Neural cell (in vitro differentiated cells): Measurements from ENCODE around the gene OOEP. TPM values are rescaled to one million over a fixed set of nuclear protein-coding genes. Genes with fewer than 3 reads are reported as not detected.

Source experiments
- H2AFZ ChIP-seq: fragments of 200-600, 300-800 bp; sonication (generic), shearing (Covaris generic); 2 replicates; pipeline ENCODE4 v1.6.0; 2014; ENCODE audit warnings: low read depth, mild to moderate bottlenecking, antibody characterized with exemption, low read length, moderate library complexity
- H3F3A ChIP-seq: fragments of 200-600 bp; shearing (Covaris generic); 2 replicates; pipeline ENCODE4 v1.6.1; 2016; ENCODE audit warnings: mild to moderate bottlenecking, moderate library complexity, mixed read lengths, antibody characterized with exemption, low read length; ENCODE audit not compliant: insufficient read depth, poor library complexity, severe bottlenecking
- H3K27ac ChIP-seq: fragments of 200-600, 300-800 bp; sonication (generic), shearing (Covaris generic); 2 replicates; pipeline ENCODE4 v1.5.1; 2014; ENCODE audit warnings: mild to moderate bottlenecking, low read length, moderate library complexity
- H3K27me3 ChIP-seq: fragments of 300-800, 200-600 bp; sonication (generic), shearing (Covaris generic); 2 replicates; pipeline ENCODE4 v1.6.0; 2014; ENCODE audit warnings: mild to moderate bottlenecking, low read depth, low read length, moderate library complexity; ENCODE audit not compliant: insufficient read depth
- H3K36me3 ChIP-seq: fragments of 300-800, 200-600 bp; sonication (generic), shearing (Covaris generic); 2 replicates; pipeline ENCODE4 v1.5.1; 2014; ENCODE audit warnings: mild to moderate bottlenecking, antibody characterized with exemption, low read length, moderate library complexity; ENCODE audit not compliant: insufficient read depth
- H3K4me2 ChIP-seq: fragments of 300-800, 200-600 bp; sonication (generic), shearing (Covaris generic); 2 replicates; pipeline ENCODE4 v1.6.0; 2014; ENCODE audit warnings: mild to moderate bottlenecking, low read length
- H3K4me3 ChIP-seq: fragments of 300-800, 200-600 bp; sonication (generic), shearing (Covaris generic); 2 replicates; pipeline ENCODE4 v1.5.1; 2014; ENCODE audit warnings: mild to moderate bottlenecking, low read length, moderate library complexity
- H3K79me2 ChIP-seq: fragments of 200-600 bp; shearing (Covaris generic); replicated peaks from 2 replicates; pipeline ENCODE4 v1.6.0; 2014; ENCODE audit warnings: mild to moderate bottlenecking, low read length, moderate library complexity; ENCODE audit not compliant: insufficient read depth
- H3K9ac ChIP-seq: fragments of 300-800, 200-600 bp; sonication (generic), shearing (Covaris generic); 2 replicates; pipeline ENCODE4 v1.6.1; 2016; ENCODE audit warnings: mild to moderate bottlenecking, low read length, mixed read lengths
- H3K9me2 ChIP-seq: fragments of 200-600 bp; shearing (Covaris generic); 2 replicates; pipeline ENCODE4 v1.6.1; 2016; ENCODE audit warnings: mild to moderate bottlenecking, low read length, mixed read lengths; ENCODE audit not compliant: insufficient read depth
- H3K9me3 ChIP-seq: fragments of 200-600, 300-800 bp; sonication (generic), shearing (Covaris generic); 2 replicates; pipeline ENCODE4 v1.6.1; 2016; ENCODE audit warnings: mild to moderate bottlenecking, mixed run types, low read length, moderate library complexity, mixed read lengths
- H4K20me1 ChIP-seq: fragments of 200-600 bp; shearing (Covaris generic); 2 replicates; pipeline ENCODE4 v1.6.1; 2016; ENCODE audit warnings: mild to moderate bottlenecking, mixed run types; ENCODE audit not compliant: insufficient read depth
- EP300 ChIP-seq: fragments of 450-650 bp; conservative IDR thresholded peaks from 2 replicates; pipeline ENCODE4 v1.6.1; 2014; ENCODE audit warnings: antibody characterized with exemption, mild to moderate bottlenecking, moderate library complexity; ENCODE audit not compliant: poor library complexity, severe bottlenecking
- EZH2 ChIP-seq: fragments of 200-600, 300-800 bp; shearing (Covaris generic), sonication (generic); IDR thresholded peaks from 2 replicates; pipeline ENCODE4 v1.6.1; 2014; ENCODE audit warnings: antibody characterized with exemption, low read length, borderline replicate concordance, mild to moderate bottlenecking; ENCODE audit not compliant: insufficient read depth, poor library complexity, severe bottlenecking
- MXI1 ChIP-seq: fragments of 450-650 bp; conservative IDR thresholded peaks from 2 replicates; pipeline ENCODE4 v1.6.1; 2014; ENCODE audit warnings: antibody characterized with exemption, mild to moderate bottlenecking; ENCODE audit not compliant: poor library complexity, severe bottlenecking
- POLR2AphosphoS5 ChIP-seq: IDR thresholded peaks from 2 replicates; pipeline ENCODE4 v1.6.1; 2012
- RAD21 ChIP-seq: fragments of 450-650 bp; conservative IDR thresholded peaks from 2 replicates; pipeline ENCODE4 v1.6.1; 2014; ENCODE audit warnings: antibody characterized with exemption, mild to moderate bottlenecking, moderate library complexity
- SMC3 ChIP-seq: fragments of 450-650 bp; conservative IDR thresholded peaks from 2 replicates; pipeline ENCODE4 v1.6.1; 2014; ENCODE audit warnings: antibody characterized with exemption, mild to moderate bottlenecking, moderate library complexity; ENCODE audit not compliant: poor library complexity
- TAF1 ChIP-seq: IDR thresholded peaks from 2 replicates; pipeline ENCODE4 v1.6.1; 2012; ENCODE audit warnings: low read depth
- polyA plus RNA-seq: library from polyadenylated mRNA; depleted of rRNA; stranded (reverse); fragments of >200 nt; gene quantifications from 2 replicates; pipeline ENCODE4 v1.2.3, GENCODE V29; 2014
- TF ChIP-seq, protein P1 (sequence below): IDR thresholded peaks from 2 replicates; pipeline ENCODE4 v1.6.1; 2012; ENCODE audit warnings: borderline replicate concordance

Gene OOEP
- polyA plus RNA-seq, 1 donor from 2014 or later = not detected

DNA sequence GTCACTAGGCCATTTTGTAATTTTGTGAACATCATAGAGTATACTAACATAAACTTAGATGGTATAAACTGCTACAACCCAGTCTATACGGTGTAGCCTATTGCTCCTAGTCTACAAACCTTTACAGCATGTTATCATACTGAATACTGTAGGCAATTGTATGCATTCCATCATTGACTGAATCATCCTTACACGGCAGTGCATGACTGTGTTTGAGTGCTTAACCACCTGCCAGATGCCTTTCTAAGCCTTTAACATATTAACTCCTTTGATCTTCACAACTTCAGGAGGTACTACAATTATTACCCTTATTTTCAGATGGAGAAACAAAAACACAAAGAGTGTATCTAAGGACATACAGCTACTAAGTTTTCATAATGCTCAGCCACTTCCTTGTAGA lies 29.6 kb downstream of the OOEP start:
- Histone ChIP-seq H3F3A (no peaks in the 10 kb centered on the region), H3K4me3 (no peak overlapping the region), H2AFZ (no peak overlapping the region), H4K20me1 (no peaks in the 10 kb centered on the region), H3K79me2 (no peaks in the 10 kb centered on the region), H3K9me2 (no peaks in the 10 kb centered on the region), H3K9ac (no peak overlapping the region), H3K27me3 (no peaks in the 10 kb centered on the region), H3K27ac (no peak overlapping the region), H3K36me3 (no peaks in the 10 kb centered on the region), H3K4me2 (no peak overlapping the region), H3K9me3 (no peaks in the 10 kb centered on the region)
- no peak for TF ChIP-seq POLR2AphosphoS5
- TF ChIP-seq TAF1 = no peak
- TF ChIP-seq, protein P1, sequence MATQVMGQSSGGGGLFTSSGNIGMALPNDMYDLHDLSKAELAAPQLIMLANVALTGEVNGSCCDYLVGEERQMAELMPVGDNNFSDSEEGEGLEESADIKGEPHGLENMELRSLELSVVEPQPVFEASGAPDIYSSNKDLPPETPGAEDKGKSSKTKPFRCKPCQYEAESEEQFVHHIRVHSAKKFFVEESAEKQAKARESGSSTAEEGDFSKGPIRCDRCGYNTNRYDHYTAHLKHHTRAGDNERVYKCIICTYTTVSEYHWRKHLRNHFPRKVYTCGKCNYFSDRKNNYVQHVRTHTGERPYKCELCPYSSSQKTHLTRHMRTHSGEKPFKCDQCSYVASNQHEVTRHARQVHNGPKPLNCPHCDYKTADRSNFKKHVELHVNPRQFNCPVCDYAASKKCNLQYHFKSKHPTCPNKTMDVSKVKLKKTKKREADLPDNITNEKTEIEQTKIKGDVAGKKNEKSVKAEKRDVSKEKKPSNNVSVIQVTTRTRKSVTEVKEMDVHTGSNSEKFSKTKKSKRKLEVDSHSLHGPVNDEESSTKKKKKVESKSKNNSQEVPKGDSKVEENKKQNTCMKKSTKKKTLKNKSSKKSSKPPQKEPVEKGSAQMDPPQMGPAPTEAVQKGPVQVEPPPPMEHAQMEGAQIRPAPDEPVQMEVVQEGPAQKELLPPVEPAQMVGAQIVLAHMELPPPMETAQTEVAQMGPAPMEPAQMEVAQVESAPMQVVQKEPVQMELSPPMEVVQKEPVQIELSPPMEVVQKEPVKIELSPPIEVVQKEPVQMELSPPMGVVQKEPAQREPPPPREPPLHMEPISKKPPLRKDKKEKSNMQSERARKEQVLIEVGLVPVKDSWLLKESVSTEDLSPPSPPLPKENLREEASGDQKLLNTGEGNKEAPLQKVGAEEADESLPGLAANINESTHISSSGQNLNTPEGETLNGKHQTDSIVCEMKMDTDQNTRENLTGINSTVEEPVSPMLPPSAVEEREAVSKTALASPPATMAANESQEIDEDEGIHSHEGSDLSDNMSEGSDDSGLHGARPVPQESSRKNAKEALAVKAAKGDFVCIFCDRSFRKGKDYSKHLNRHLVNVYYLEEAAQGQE = no peak
- no peak for TF ChIP-seq MXI1
- TF ChIP-seq SMC3 = no peak

DNA sequence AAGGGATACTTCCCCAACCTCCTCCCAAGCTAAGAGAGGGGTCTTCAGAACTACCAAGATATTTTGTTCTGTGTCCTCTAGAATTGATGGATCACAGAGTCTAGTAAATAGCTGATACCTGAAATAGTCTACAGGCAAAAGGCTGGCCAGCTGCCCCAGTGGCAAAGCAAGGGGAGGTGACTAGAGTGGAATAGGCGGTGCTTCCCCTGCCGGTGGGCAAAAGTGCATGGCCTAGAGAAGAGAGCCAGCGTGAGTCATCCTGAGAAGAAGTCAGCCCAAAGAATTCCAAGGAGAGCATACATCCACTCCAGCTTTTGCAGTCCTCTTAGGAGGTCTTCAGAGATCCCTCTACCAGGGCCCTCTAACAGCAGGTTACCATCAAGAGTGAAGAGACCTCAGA lies 30.4 kb downstream of the OOEP start:
- Histone ChIP-seq H3F3A (no peaks in the 10 kb centered on the region), H4K20me1 (no peaks in the 10 kb centered on the region), H2AFZ (no peak overlapping the region), H3K4me2 (no peak overlapping the region), H3K27me3 (no peaks in the 10 kb centered on the region), H3K9me3 (no peaks in the 10 kb centered on the region), H3K36me3 (no peaks in the 10 kb centered on the region), H3K9ac (no peak overlapping the region), H3K79me2 (no peaks in the 10 kb centered on the region), H3K4me3 (no peak overlapping the region), H3K27ac (no peak overlapping the region), H3K9me2 (no peaks in the 10 kb centered on the region)
- TF ChIP-seq EP300 = no peak
- no peak for TF ChIP-seq POLR2AphosphoS5
- TF ChIP-seq EZH2 = no peak
- no peak for TF ChIP-seq TAF1
- TF ChIP-seq, protein P1 = no peak
- TF ChIP-seq RAD21 = no peak
